Measurements from ENCODE around the gene KCNA5. TPM values are rescaled to one million over a fixed set of nuclear protein-coding genes. Genes with fewer than 3 reads are reported as not detected.

KCNA5 gene
- total and polyA plus RNA-seq, 2 donors (not counting 1 experiment from before 2014, with no cell fraction given), result 0.20 to 0.72 TPM

GRCh38 chr12:5000204-5000603 lies 43.5 kb upstream of the KCNA5 start:
- TF ChIP-seq CTCF (IDR thresholded peaks at IDR 0.05) (no peak), EZH2 (IDR thresholded peaks at IDR 0.05; ENCODE audit: borderline replicate concordance, insufficient read depth, low read depth, low read length, poor library complexity, severe bottlenecking) (no peak)
- Histone ChIP-seq H3K27ac (ENCODE audit: low read length in 2 of 2) (no peak overlapping the region), H3K27me3 (replicated peaks in 1 of 4; ENCODE audit: control extremely low read depth in 1 of 4, control insufficient read depth in 3 of 4, insufficient read depth in 4 of 4, low read length in 3 of 4) (peaks cover 0 to 43% (median 4%) of the 10 kb centered on the region in 4 experiments), H3K36me3 (replicated peaks in 1 of 2; ENCODE audit: control extremely low read depth in 1 of 2, control insufficient read depth in 1 of 2, extremely low read depth in 1 of 2, insufficient read depth in 2 of 2, low read length in 1 of 2) (no peaks in the 10 kb centered on the region), H3K9ac (ENCODE audit: low read length) (no peak overlapping the region), H3K4me1 (ENCODE audit: control insufficient read depth in 2 of 2, insufficient read depth in 2 of 2, low read length in 2 of 2) (no peaks in the 10 kb centered on the region), H4K20me1 (ENCODE audit: control insufficient read depth, insufficient read depth, low read length, poor library complexity, severe bottlenecking) (no peaks in the 10 kb centered on the region), H3K4me3 (ENCODE audit: control extremely low read depth in 1 of 5, extremely low read depth in 1 of 5, insufficient read depth in 1 of 5, low read depth in 2 of 5, low read length in 4 of 5) (no peak overlapping the region), H3K9me3 (ENCODE audit: control extremely low read depth in 1 of 3, control insufficient read depth in 2 of 3, insufficient read depth in 1 of 3, low read length in 2 of 3) (no peaks in the 10 kb centered on the region), H3K4me2 (replicated peaks; ENCODE audit: low read depth, low read length, poor library complexity, severe bottlenecking) (no peak overlapping the region), H2AFZ (ENCODE audit: insufficient read depth, low read depth, low read length, poor library complexity, severe bottlenecking) (no peak overlapping the region), H3K79me2 (ENCODE audit: control insufficient read depth, insufficient read depth, low read length) (no peaks in the 10 kb centered on the region)
- Mint-ChIP-seq H3K27ac (no peak overlapping the region), H3K4me1 (no peaks in the 10 kb centered on the region), H3K9me3 (ENCODE audit: insufficient read depth) (no peaks in the 10 kb centered on the region), H3K4me3 (no peak overlapping the region), H3K27me3 (peaks cover 37% of the 10 kb centered on the region)
- CTCF ChIA-PET, result interaction anchor here (0.6 to 1.9 kb wide), 5 partner anchors 127 to 184 kb away, joined by 3 to 9 read pairs (median 4); no protein-coding TSS in a partner anchor
- ATAC-seq (ENCODE audit: low read depth) (no peak), DNase-seq (no peak)
- POLR2A ChIA-PET, result no interaction called here
- intact Hi-C loops (cut with micrococcal nuclease), result no loop called here
- WGBS (ENCODE audit: insufficient coverage), result 77% methylated on average over 2 of the region's 3 CpGs

- POLR2A ChIA-PET, result no interaction called here
- DNase-seq (no peak), ATAC-seq (ENCODE audit: low read depth) (no peak)
- no peak overlapping the region for H3K4me3 ChIP-seq (ENCODE audit: control extremely low read depth in 1 of 5, extremely low read depth in 1 of 5, insufficient read depth in 1 of 5, low read depth in 2 of 5, low read length in 4 of 5)
- intact Hi-C loops (cut with micrococcal nuclease), result no loop called here
- peaks cover 0 to 43% (median 2%) of the 10 kb centered on the region in 4 experiments for H3K27me3 ChIP-seq (replicated peaks in 1 of 4; ENCODE audit: control extremely low read depth in 1 of 4, control insufficient read depth in 3 of 4, insufficient read depth in 4 of 4, low read length in 3 of 4)
- 79% methylated on average over 6 of the region's 8 CpGs for WGBS (ENCODE audit: insufficient coverage)
- H3K9me3 ChIP-seq (ENCODE audit: control extremely low read depth in 1 of 3, control insufficient read depth in 2 of 3, insufficient read depth in 1 of 3, low read length in 2 of 3), result no peaks in the 10 kb centered on the region
- H4K20me1 ChIP-seq (ENCODE audit: control insufficient read depth, insufficient read depth, low read length, poor library complexity, severe bottlenecking), result no peaks in the 10 kb centered on the region
- no peak overlapping the region for H2AFZ ChIP-seq (ENCODE audit: insufficient read depth, low read depth, low read length, poor library complexity, severe bottlenecking)
- no peak overlapping the region for H3K4me3 Mint-ChIP-seq
- H3K4me1 Mint-ChIP-seq, result no peaks in the 10 kb centered on the region
- TF ChIP-seq CTCF (IDR thresholded peaks at IDR 0.05) (no peak), EZH2 (IDR thresholded peaks at IDR 0.05; ENCODE audit: borderline replicate concordance, insufficient read depth, low read depth, low read length, poor library complexity, severe bottlenecking) (no peak)
- H3K27ac Mint-ChIP-seq, result no peak overlapping the region
- H3K79me2 ChIP-seq (ENCODE audit: control insufficient read depth, insufficient read depth, low read length), result no peaks in the 10 kb centered on the region
- H3K9ac ChIP-seq (ENCODE audit: low read length), result no peak overlapping the region
- H3K9me3 Mint-ChIP-seq (ENCODE audit: insufficient read depth), result no peaks in the 10 kb centered on the region
- H3K4me2 ChIP-seq (replicated peaks; ENCODE audit: low read depth, low read length, poor library complexity, severe bottlenecking), result no peak overlapping the region
- H3K27me3 Mint-ChIP-seq, result peaks cover 35% of the 10 kb centered on the region
- no peaks in the 10 kb centered on the region for H3K36me3 ChIP-seq (replicated peaks in 1 of 2; ENCODE audit: control extremely low read depth in 1 of 2, control insufficient read depth in 1 of 2, extremely low read depth in 1 of 2, insufficient read depth in 2 of 2, low read length in 1 of 2)
- no peaks in the 10 kb centered on the region for H3K4me1 ChIP-seq (ENCODE audit: control insufficient read depth in 2 of 2, insufficient read depth in 2 of 2, low read length in 2 of 2)
- CTCF ChIA-PET, result interaction anchor here (0.8 to 1.9 kb wide), 7 partner anchors 13 to 185 kb away, joined by 3 to 9 read pairs (median 4); no protein-coding TSS in a partner anchor
- no peak overlapping the region for H3K27ac ChIP-seq (ENCODE audit: low read length in 2 of 2)
These were observed 42.9 kb upstream of the KCNA5 start for GRCh38 chr12:5000658-5001385.

Measured in B cell (primary cell).